ENCODE results near the gene ERFE.

ERFE gene

GRCh38 chr2:238135601-238136150 lies 23.1 kb upstream of the ERFE start:
- Histone ChIP-seq H3K27ac (ENCODE audit: low read length) (no peak overlapping the region), H3K79me2 (ENCODE audit: low read length) (no peaks in the 10 kb centered on the region), H3K4me2 (ENCODE audit: low read length) (no peak overlapping the region), H3K4me3 (ENCODE audit: low read length) (no peak overlapping the region), H3K9ac (ENCODE audit: low read length) (no peak overlapping the region), H4K20me1 (ENCODE audit: insufficient read depth, low read length) (no peaks in the 10 kb centered on the region), H3K36me3 (replicated peaks; ENCODE audit: low read depth, low read length) (no peaks in the 10 kb centered on the region), H3K4me1 (ENCODE audit: low read length) (peaks cover 6% of the 10 kb centered on the region), H3K27me3 (ENCODE audit: low read depth, low read length) (no peaks in the 10 kb centered on the region), H2AFZ (ENCODE audit: low read depth, low read length) (no peak overlapping the region), H3K9me3 (ENCODE audit: insufficient read depth, low read length) (no peaks in the 10 kb centered on the region)
- TF ChIP-seq CTCF (IDR thresholded peaks at IDR 0.05; ENCODE audit: low read depth, low read length) (no peak), EZH2phosphoT487 (IDR thresholded peaks at IDR 0.05; ENCODE audit: low read depth) (no peak)

- H3K27ac ChIP-seq (ENCODE audit: low read length), result no peak overlapping the region
- H3K4me2 ChIP-seq (ENCODE audit: low read length), result no peak overlapping the region
- no peaks in the 10 kb centered on the region for H4K20me1 ChIP-seq (ENCODE audit: insufficient read depth, low read length)
- no peaks in the 10 kb centered on the region for H3K27me3 ChIP-seq (ENCODE audit: low read depth, low read length)
- H3K36me3 ChIP-seq (replicated peaks; ENCODE audit: low read depth, low read length), result no peaks in the 10 kb centered on the region
- no peaks in the 10 kb centered on the region for H3K79me2 ChIP-seq (ENCODE audit: low read length)
- no peak overlapping the region for H3K9ac ChIP-seq (ENCODE audit: low read length)
- no peak overlapping the region for H2AFZ ChIP-seq (ENCODE audit: low read depth, low read length)
- peaks cover 6% of the 10 kb centered on the region for H3K4me1 ChIP-seq (ENCODE audit: low read length)
- TF ChIP-seq CTCF (IDR thresholded peaks at IDR 0.05; ENCODE audit: low read depth, low read length) (no peak), EZH2phosphoT487 (IDR thresholded peaks at IDR 0.05; ENCODE audit: low read depth) (no peak)
- no peak overlapping the region for H3K4me3 ChIP-seq (ENCODE audit: low read length)
- no peaks in the 10 kb centered on the region for H3K9me3 ChIP-seq (ENCODE audit: insufficient read depth, low read length)
Measured at GRCh38 chr2:238136820-238137537, 21.8 kb upstream of the ERFE start.

GRCh38 chr2:238137885-238138284 lies 20.9 kb upstream of the ERFE start:
- Histone ChIP-seq H3K9ac (ENCODE audit: low read length) (no peak overlapping the region), H3K27me3 (ENCODE audit: low read depth, low read length) (no peaks in the 10 kb centered on the region), H3K4me1 (ENCODE audit: low read length) (peaks cover 6% of the 10 kb centered on the region), H4K20me1 (ENCODE audit: insufficient read depth, low read length) (no peaks in the 10 kb centered on the region), H3K9me3 (ENCODE audit: insufficient read depth, low read length) (no peaks in the 10 kb centered on the region), H3K79me2 (ENCODE audit: low read length) (no peaks in the 10 kb centered on the region), H3K4me3 (ENCODE audit: low read length) (no peak overlapping the region), H2AFZ (ENCODE audit: low read depth, low read length) (no peak overlapping the region), H3K27ac (ENCODE audit: low read length) (no peak overlapping the region), H3K36me3 (replicated peaks; ENCODE audit: low read depth, low read length) (no peaks in the 10 kb centered on the region), H3K4me2 (ENCODE audit: low read length) (no peak overlapping the region)
- TF ChIP-seq CTCF (IDR thresholded peaks at IDR 0.05; ENCODE audit: low read depth, low read length) (no peak), EZH2phosphoT487 (IDR thresholded peaks at IDR 0.05; ENCODE audit: low read depth) (no peak)

GRCh38 chr2:238138331-238139195 lies 20.2 kb upstream of the ERFE start, which contains the start of gene KLHL30:
Gene KLHL30 (plus strand): TSS chr2:238138668. CDS start chr2:238140755, 2,087 bp downstream.
- Histone ChIP-seq H3K27ac (ENCODE audit: low read length) (no peak within 1 kb of the TSS), H3K27me3 (ENCODE audit: low read depth, low read length) (no peaks in the 10 kb centered on the region), H3K4me1 (ENCODE audit: low read length) (peaks cover 6% of the 10 kb centered on the region), H3K4me3 (ENCODE audit: low read length) (peak within 1 kb of the TSS; percentile 72), H3K9ac (ENCODE audit: low read length) (0 out of 2 replicates have a peak within 1 kb of the TSS, but pooled peaks have one; percentile 13), H3K79me2 (ENCODE audit: low read length) (no peaks in the 10 kb centered on the region), H3K9me3 (ENCODE audit: insufficient read depth, low read length) (no peaks in the 10 kb centered on the region), H2AFZ (ENCODE audit: low read depth, low read length) (peak within 1 kb of the TSS; percentile 69; the same call in 1 of the 2 replicates), H4K20me1 (ENCODE audit: insufficient read depth, low read length) (no peaks in the 10 kb centered on the region), H3K36me3 (replicated peaks; ENCODE audit: low read depth, low read length) (no peaks in the 10 kb centered on the region), H3K4me2 (ENCODE audit: low read length) (peak within 1 kb of the TSS; percentile 82)
- TF ChIP-seq EZH2phosphoT487 (IDR thresholded peaks at IDR 0.05; ENCODE audit: low read depth) (no peak), CTCF (IDR thresholded peaks at IDR 0.05; ENCODE audit: low read depth, low read length) (no peak)

All from OCI-LY3 (cell line).